HEK293 (cell line): ENCODE measurements around the gene RSL24D1.

Source experiments
- HOXD13 ChIP-seq: sonication (generic); formaldehyde crosslinking; IDR thresholded peaks from 2 replicates; pipeline ENCODE4 v1.8.0; 2022; ENCODE audit warnings: missing genetic modification reagents, borderline replicate concordance
- KLF16 ChIP-seq: fragments of 450-650 bp; formaldehyde crosslinking; IDR thresholded peaks from 2 replicates; pipeline ENCODE4 v1.5.1; 2017; ENCODE audit warnings: missing biosample characterization, missing genetic modification characterization
- PRDM1 ChIP-seq: fragments of 450-650 bp; formaldehyde crosslinking; IDR thresholded peaks from 2 replicates; pipeline ENCODE4; 2016; ENCODE audit warnings: missing biosample characterization, missing genetic modification characterization
- TSHZ1 ChIP-seq: fragments of 450-650 bp; formaldehyde crosslinking; IDR thresholded peaks from 2 replicates; pipeline ENCODE4 v1.5.1; 2016; ENCODE audit warnings: missing biosample characterization, missing genetic modification characterization, borderline replicate concordance
- WT1 ChIP-seq: fragments of 450-650 bp; formaldehyde crosslinking; IDR thresholded peaks from 2 replicates; pipeline ENCODE4 v1.5.1; 2016; ENCODE audit warnings: missing biosample characterization, missing genetic modification characterization
- ZBTB21 ChIP-seq: fragments of 450-650 bp; formaldehyde crosslinking; IDR thresholded peaks from 2 replicates; pipeline ENCODE4 v1.5.1; 2017; ENCODE audit warnings: missing biosample characterization, missing genetic modification characterization
- ZNF292 ChIP-seq: fragments of 450-650 bp; formaldehyde crosslinking; IDR thresholded peaks from 2 replicates; pipeline ENCODE4 v1.5.1; 2016; ENCODE audit warnings: low read depth, missing biosample characterization, missing genetic modification characterization, borderline replicate concordance
- ZSCAN18 ChIP-seq: fragments of 450-650 bp; formaldehyde crosslinking; IDR thresholded peaks from 2 replicates; pipeline ENCODE4 v1.5.1; 2016; ENCODE audit warnings: missing biosample characterization, missing genetic modification characterization

- TF ChIP-seq KLF16 (tag by site-specific recombination) (no peak), ZBTB21 (tag by site-specific recombination) (no peak), WT1 (no peak), ZSCAN18 (no peak), PRDM1 (tag by site-specific recombination) (no peak), TSHZ1 (no peak), ZNF292 (no peak), HOXD13 (CRISPR knock-in tag) (no peak)
Measured at GRCh38 chr15:55224892-55225291, 28.2 kb upstream of the RSL24D1 start.
